SK-N-SH (cell line): ENCODE measurements around the gene SGCE.

Experiments
- CTCF ChIP-seq: fragments of 200-600 bp; sonication (generic); IDR thresholded peaks from 2 replicates; pipeline ENCODE4 v1.6.1; 2017; ENCODE audit warnings: antibody characterized with exemption, mild to moderate bottlenecking, moderate library complexity
- ELF1 ChIP-seq: IDR thresholded peaks from 2 replicates; pipeline ENCODE4 v1.4.0; 2012
- JUND ChIP-seq: IDR thresholded peaks from 2 replicates; pipeline ENCODE4 v1.4.0; 2012
- REST ChIP-seq: IDR thresholded peaks from 2 replicates; pipeline ENCODE4 v1.6.1; 2012; ENCODE audit warnings: mild to moderate bottlenecking, low read depth, low read length, moderate library complexity
- SIN3A ChIP-seq: IDR thresholded peaks from 2 replicates; pipeline ENCODE4 v1.6.1; 2012; ENCODE audit warnings: low read depth, mild to moderate bottlenecking, low read length, moderate library complexity, borderline replicate concordance
- SMC3 ChIP-seq: IDR thresholded peaks from 2 replicates; pipeline ENCODE4 v1.6.1; 2012; ENCODE audit warnings: low read depth, low read length, improper control_type of control experiment
- TAF1 ChIP-seq: IDR thresholded peaks from 2 replicates; pipeline ENCODE4 v1.6.1; 2012; ENCODE audit warnings: low read depth, mild to moderate bottlenecking, low read length, moderate library complexity, borderline replicate concordance

GRCh38 chr7:94701555-94701973 lies 45.6 kb upstream of the SGCE start:
- no peak for TF ChIP-seq JUND
- no peak for TF ChIP-seq SIN3A
- TF ChIP-seq CTCF, result no peak
- no peak for TF ChIP-seq SMC3
- TF ChIP-seq TAF1, result no peak
- TF ChIP-seq REST, result no peak
- no peak for TF ChIP-seq ELF1
